Measurements from ENCODE around the gene ZNF823.
A peak's percentile ranks its signal among the peaks of the same experiment; 100 is the strongest.

Gene ZNF823

GRCh38 chr19:11705474-11705873 is 33.3 kb downstream of the ZNF823 start:
- no peak overlapping the region for H3K4me3 ChIP-seq (ENCODE audit: low read length)
- no peaks in the 10 kb centered on the region for H3F3A ChIP-seq (ENCODE audit: control insufficient read depth, insufficient read depth)
- no peaks in the 10 kb centered on the region for H3K9me2 ChIP-seq (replicated peaks; ENCODE audit: control insufficient read depth, low read length)
- H3K27me3 ChIP-seq (ENCODE audit: control insufficient read depth, low read length): peaks cover 5% of the 10 kb centered on the region; the same call in 1 of the 2 replicates
- H4K20me1 ChIP-seq (ENCODE audit: control insufficient read depth, insufficient read depth, low read depth, low read length): no peaks in the 10 kb centered on the region
- TF ChIP-seq, protein P1, sequence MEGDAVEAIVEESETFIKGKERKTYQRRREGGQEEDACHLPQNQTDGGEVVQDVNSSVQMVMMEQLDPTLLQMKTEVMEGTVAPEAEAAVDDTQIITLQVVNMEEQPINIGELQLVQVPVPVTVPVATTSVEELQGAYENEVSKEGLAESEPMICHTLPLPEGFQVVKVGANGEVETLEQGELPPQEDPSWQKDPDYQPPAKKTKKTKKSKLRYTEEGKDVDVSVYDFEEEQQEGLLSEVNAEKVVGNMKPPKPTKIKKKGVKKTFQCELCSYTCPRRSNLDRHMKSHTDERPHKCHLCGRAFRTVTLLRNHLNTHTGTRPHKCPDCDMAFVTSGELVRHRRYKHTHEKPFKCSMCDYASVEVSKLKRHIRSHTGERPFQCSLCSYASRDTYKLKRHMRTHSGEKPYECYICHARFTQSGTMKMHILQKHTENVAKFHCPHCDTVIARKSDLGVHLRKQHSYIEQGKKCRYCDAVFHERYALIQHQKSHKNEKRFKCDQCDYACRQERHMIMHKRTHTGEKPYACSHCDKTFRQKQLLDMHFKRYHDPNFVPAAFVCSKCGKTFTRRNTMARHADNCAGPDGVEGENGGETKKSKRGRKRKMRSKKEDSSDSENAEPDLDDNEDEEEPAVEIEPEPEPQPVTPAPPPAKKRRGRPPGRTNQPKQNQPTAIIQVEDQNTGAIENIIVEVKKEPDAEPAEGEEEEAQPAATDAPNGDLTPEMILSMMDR (IDR thresholded peaks at IDR 0.05; ENCODE audit: low read depth, low read length, poor library complexity, severe bottlenecking): no peak
- no peak for TF ChIP-seq EZH2phosphoT487 (IDR thresholded peaks at IDR 0.05; ENCODE audit: borderline replicate concordance, low read length)
- H3K36me3 ChIP-seq (ENCODE audit: control insufficient read depth, low read length): no peaks in the 10 kb centered on the region
- H3K4me1 ChIP-seq (ENCODE audit: control insufficient read depth, low read length): no peaks in the 10 kb centered on the region
- no peaks in the 10 kb centered on the region for H3K9me3 ChIP-seq (ENCODE audit: control insufficient read depth, insufficient read depth, low read length)
- H3K79me2 ChIP-seq (ENCODE audit: control insufficient read depth, low read length): no peaks in the 10 kb centered on the region
- H3K27ac ChIP-seq (ENCODE audit: low read depth, low read length): no peak overlapping the region
- H3K4me2 ChIP-seq (ENCODE audit: low read length): no peak overlapping the region

DNA sequence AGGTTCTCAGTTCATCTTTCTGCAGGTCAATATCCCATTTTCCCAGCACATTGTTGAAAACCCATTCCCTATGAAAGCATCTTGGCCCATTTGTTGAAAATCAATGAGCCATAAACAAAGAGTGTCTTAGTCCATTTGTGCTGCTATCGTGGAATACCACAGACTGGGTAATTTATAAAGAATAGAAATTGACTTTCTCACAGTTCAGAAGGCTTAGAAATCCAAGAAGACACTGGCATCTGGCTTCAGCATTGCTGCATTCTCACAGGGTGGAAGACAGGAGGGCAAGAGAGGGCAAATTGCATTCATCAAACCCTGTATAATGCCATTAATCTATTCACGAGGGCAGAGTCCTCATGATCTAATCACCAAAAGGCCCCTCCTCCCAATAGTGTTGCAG is 34.1 kb downstream of the ZNF823 start:
- H3K79me2 ChIP-seq (ENCODE audit: control insufficient read depth, low read length): no peaks in the 10 kb centered on the region
- no peaks in the 10 kb centered on the region for H3K36me3 ChIP-seq (ENCODE audit: control insufficient read depth, low read length)
- H3K27ac ChIP-seq (ENCODE audit: low read depth, low read length): no peak overlapping the region
- H3K9me3 ChIP-seq (ENCODE audit: control insufficient read depth, insufficient read depth, low read length): no peaks in the 10 kb centered on the region
- no peaks in the 10 kb centered on the region for H3K9me2 ChIP-seq (replicated peaks; ENCODE audit: control insufficient read depth, low read length)
- peaks cover 7% of the 10 kb centered on the region; the same call in 1 of the 2 replicates for H3K27me3 ChIP-seq (ENCODE audit: control insufficient read depth, low read length)
- no peak overlapping the region for H3K4me3 ChIP-seq (ENCODE audit: low read length)
- H4K20me1 ChIP-seq (ENCODE audit: control insufficient read depth, insufficient read depth, low read depth, low read length): no peaks in the 10 kb centered on the region
- no peaks in the 10 kb centered on the region for H3K4me1 ChIP-seq (ENCODE audit: control insufficient read depth, low read length)
- TF ChIP-seq, protein P1 (IDR thresholded peaks at IDR 0.05; ENCODE audit: low read depth, low read length, poor library complexity, severe bottlenecking): no peak
- no peak for TF ChIP-seq EZH2phosphoT487 (IDR thresholded peaks at IDR 0.05; ENCODE audit: borderline replicate concordance, low read length)
- H3K4me2 ChIP-seq (ENCODE audit: low read length): no peak overlapping the region
- H3F3A ChIP-seq (ENCODE audit: control insufficient read depth, insufficient read depth): no peaks in the 10 kb centered on the region

DNA sequence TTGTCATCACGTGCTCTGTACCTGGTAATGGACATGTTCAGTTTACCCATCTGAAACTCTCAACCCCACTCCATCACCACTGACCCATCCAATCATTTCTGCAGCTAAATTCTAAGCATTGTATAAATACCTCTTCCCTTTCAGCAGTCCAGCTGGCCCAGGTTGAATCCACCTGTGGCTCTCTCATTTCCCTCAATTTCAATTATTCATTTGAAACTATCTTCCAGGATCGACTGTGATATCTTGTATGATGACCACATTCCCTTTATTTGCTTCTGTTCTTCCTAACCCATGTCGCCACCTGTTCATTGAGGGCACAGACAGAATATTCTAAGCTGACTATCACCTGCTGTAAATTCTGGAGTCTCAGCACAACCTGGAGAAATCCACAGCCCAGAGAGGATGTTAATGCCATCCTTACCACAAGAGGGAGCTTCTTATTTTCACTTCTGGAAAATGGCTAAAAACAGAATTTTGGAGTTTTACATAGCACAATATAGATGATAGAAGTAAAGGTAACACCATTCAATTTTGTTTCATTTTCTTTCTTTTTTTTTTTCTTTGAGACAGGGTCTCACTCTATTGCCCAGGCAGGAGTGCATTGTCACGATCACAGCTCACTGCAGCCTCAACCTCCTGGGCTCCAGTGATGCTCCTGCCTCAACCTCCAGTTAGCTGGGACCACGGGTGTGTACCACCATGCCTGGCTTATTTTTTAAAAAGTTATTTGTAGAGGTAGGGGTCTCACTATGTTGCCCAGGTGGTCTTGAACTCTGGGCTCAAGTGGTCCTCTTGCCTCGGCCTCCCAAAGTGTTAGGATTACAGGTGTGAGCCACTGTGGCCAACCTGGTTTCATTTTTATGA is 38.6 kb downstream of the ZNF823 start:
- H3K4me3 ChIP-seq (ENCODE audit: low read length): no peak overlapping the region
- no peak overlapping the region for H3K4me2 ChIP-seq (ENCODE audit: low read length)
- H3K36me3 ChIP-seq (ENCODE audit: control insufficient read depth, low read length): no peaks in the 10 kb centered on the region

More for the DNA sequence above, 38.6 kb downstream of the ZNF823 start:
- Histone ChIP-seq H3K79me2 (ENCODE audit: control insufficient read depth, low read length) (no peaks in the 10 kb centered on the region), H3F3A (ENCODE audit: control insufficient read depth, insufficient read depth) (no peaks in the 10 kb centered on the region), H4K20me1 (ENCODE audit: control insufficient read depth, insufficient read depth, low read depth, low read length) (no peaks in the 10 kb centered on the region), H3K9me2 (replicated peaks; ENCODE audit: control insufficient read depth, low read length) (no peaks in the 10 kb centered on the region), H3K27me3 (ENCODE audit: control insufficient read depth, low read length) (peaks cover 7% of the 10 kb centered on the region; the same call in 1 of the 2 replicates), H3K27ac (ENCODE audit: low read depth, low read length) (no peak overlapping the region), H3K9me3 (ENCODE audit: control insufficient read depth, insufficient read depth, low read length) (no peaks in the 10 kb centered on the region), H3K4me1 (ENCODE audit: control insufficient read depth, low read length) (peaks cover 2% of the 10 kb centered on the region)
- TF ChIP-seq, protein P1 (IDR thresholded peaks at IDR 0.05; ENCODE audit: low read depth, low read length, poor library complexity, severe bottlenecking): peak; percentile 74
- no peak for TF ChIP-seq EZH2phosphoT487 (IDR thresholded peaks at IDR 0.05; ENCODE audit: borderline replicate concordance, low read length)
